ENCODE results near the gene EPB41L4B.

DNA sequence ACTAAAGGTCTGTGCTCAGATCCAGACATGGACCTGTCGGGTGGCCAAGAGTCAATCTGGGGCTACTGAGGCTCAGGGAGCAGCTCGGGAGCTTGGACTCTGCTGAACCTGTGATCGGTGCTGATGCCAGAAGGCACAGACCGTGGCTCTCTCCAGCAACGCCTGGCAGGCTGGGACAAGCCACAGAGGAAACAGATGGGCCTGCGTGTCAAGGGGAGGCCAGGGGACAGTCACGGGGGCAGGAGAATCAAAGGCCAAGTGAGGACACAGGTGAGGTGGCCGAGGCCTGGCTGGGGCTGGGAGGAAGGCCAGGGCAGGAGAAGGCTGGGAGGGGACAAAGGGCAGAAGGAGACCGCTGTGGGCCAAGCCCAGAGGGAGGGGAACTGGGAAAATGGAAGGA is 43.4 kb downstream of the EPB41L4B start:
- TF ChIP-seq POLR2A (IDR thresholded peaks at IDR 0.05; ENCODE audit: low read depth, low read length) (no peak), CEBPB (IDR thresholded peaks at IDR 0.05; ENCODE audit: low read depth, low read length) (no peak), RAD21 (IDR thresholded peaks at IDR 0.05; ENCODE audit: low read length) (no peak), CHD1 (IDR thresholded peaks at IDR 0.05; ENCODE audit: low read depth, low read length) (no peak)
- TF ChIP-seq, protein P1, sequence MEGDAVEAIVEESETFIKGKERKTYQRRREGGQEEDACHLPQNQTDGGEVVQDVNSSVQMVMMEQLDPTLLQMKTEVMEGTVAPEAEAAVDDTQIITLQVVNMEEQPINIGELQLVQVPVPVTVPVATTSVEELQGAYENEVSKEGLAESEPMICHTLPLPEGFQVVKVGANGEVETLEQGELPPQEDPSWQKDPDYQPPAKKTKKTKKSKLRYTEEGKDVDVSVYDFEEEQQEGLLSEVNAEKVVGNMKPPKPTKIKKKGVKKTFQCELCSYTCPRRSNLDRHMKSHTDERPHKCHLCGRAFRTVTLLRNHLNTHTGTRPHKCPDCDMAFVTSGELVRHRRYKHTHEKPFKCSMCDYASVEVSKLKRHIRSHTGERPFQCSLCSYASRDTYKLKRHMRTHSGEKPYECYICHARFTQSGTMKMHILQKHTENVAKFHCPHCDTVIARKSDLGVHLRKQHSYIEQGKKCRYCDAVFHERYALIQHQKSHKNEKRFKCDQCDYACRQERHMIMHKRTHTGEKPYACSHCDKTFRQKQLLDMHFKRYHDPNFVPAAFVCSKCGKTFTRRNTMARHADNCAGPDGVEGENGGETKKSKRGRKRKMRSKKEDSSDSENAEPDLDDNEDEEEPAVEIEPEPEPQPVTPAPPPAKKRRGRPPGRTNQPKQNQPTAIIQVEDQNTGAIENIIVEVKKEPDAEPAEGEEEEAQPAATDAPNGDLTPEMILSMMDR (conservative IDR thresholded peaks at IDR 0.05; ENCODE audit: low read depth, low read length): no peak

Data from IMR-90 (cell line).